Subcutaneous preadipocyte (primary cell): Measurements from ENCODE around the gene PPEF1. TPM values are rescaled to one million over a fixed set of nuclear protein-coding genes. Genes with fewer than 3 reads are reported as not detected.

ENCODE experiments used
- total RNA-seq: library from RNA; depleted of rRNA; stranded (reverse); fragments of >200 nt; gene quantifications from 2 replicates; pipeline ENCODE4 v1.2.3, GENCODE V29; 2012

Gene PPEF1
- not detected in 2 replicates for total RNA-seq

GRCh38 chrX:18707426-18708049 lies at the start of gene PPEF1:
Gene PPEF1 (plus strand): TSS chrX:18707645. CDS start chrX:18707781, 136 bp downstream.

DNA sequence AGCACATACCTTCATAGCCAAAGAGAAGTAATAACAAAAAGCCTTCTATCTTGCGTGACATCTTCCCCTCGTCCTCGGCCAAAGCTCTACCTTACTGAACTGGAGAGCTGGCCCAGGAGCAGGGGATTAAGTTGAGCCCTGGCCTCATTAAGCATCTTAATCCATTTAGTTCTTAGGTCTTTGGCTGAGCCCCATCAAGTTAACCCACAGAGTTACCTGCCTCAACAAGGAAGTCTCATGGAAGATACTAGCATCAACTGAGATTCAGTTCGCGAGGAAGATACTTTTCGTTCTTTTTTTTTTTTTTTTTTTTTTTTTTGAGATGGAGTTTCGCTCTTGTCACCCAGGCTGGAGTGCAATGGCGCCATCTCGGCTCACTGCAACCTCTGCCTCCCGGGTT lies 35.4 kb upstream of the PPEF1 start, which contains the start of gene RS1:
TSS of gene RS1 (minus strand) at position 101 of the 400 bp plus-strand sequence. CDS start at position 61, 40 bp downstream.

Other genes starting within 250 kb of the PPEF1 start
- gene RS1, start 35.5 kb upstream of the PPEF1 start, total RNA-seq: not detected in 2 replicates